ENCODE measurements around the gene OVAAL. TPM values are rescaled to one million over a fixed set of nuclear protein-coding genes. Genes with fewer than 3 reads are reported as not detected.

OVAAL gene
- total and polyA plus RNA-seq, 8 donors, result not detected

GRCh38 chr1:180536821-180537372, 21.9 kb upstream of the OVAAL start:
- H3K27me3 ChIP-seq, result peaks cover 0 to 8% (median 0%) of the 10 kb centered on the region in 3 donors
- DNase-seq, result no peak
- no peaks in the 10 kb centered on the region for H3K9me3 ChIP-seq
- H3K27ac ChIP-seq, result no peak overlapping the region
- intact Hi-C loops (cut with DNase I; ENCODE audit: low total_unique reads), result no loop called here
- no peaks in the 10 kb centered on the region for H3K36me3 ChIP-seq
- no peak for TF ChIP-seq POLR2AphosphoS5 (IDR thresholded peaks at IDR 0.05)
- no peak for TF ChIP-seq CTCF (IDR thresholded peaks at IDR 0.05)
- H3K4me1 ChIP-seq, result peaks cover 0 to 6% (median 0%) of the 10 kb centered on the region in 4 donors
- WGBS, 5 donors, result 79 to 90% (median 88%) methylated on average over 7 of the region's 7 CpGs
- H3K4me3 ChIP-seq, result no peak overlapping the region

- Histone ChIP-seq H3K4me3 (no peak overlapping the region), H3K4me1 (peaks cover 0 to 13% (median 0%) of the 10 kb centered on the region in 4 donors), H3K36me3 (no peaks in the 10 kb centered on the region), H3K27me3 (peaks cover 0 to 8% (median 0%) of the 10 kb centered on the region in 3 donors), H3K27ac (no peak overlapping the region), H3K9me3 (no peaks in the 10 kb centered on the region)
- intact Hi-C loops (cut with DNase I; ENCODE audit: low total_unique reads), result no loop called here
- DNase-seq, result no peak
- 87 to 93% (median 91%) methylated on average over 7 of the region's 7 CpGs for whole genome bisulfite sequencing, 5 donors
- TF ChIP-seq POLR2AphosphoS5 (IDR thresholded peaks at IDR 0.05) (no peak), EP300 (IDR thresholded peaks at IDR 0.05) (no peak), CTCF (IDR thresholded peaks at IDR 0.05) (no peak), POLR2A (IDR thresholded peaks at IDR 0.05) (no peak)
Measured at GRCh38 chr1:180539136-180539535, 19.6 kb upstream of the OVAAL start.

- TF ChIP-seq POLR2A (IDR thresholded peaks at IDR 0.05) (no peak), CTCF (IDR thresholded peaks at IDR 0.05) (no peak), POLR2AphosphoS5 (IDR thresholded peaks at IDR 0.05) (no peak), EP300 (IDR thresholded peaks at IDR 0.05) (no peak)
- H3K36me3 ChIP-seq, result no peaks in the 10 kb centered on the region
- H3K27me3 ChIP-seq, result peaks cover 0 to 8% (median 0%) of the 10 kb centered on the region in 3 donors
- 75 to 82% (median 77%) methylated on average over 14 of the region's 14 CpGs for WGBS, 5 donors
- no peak overlapping the region for H3K27ac ChIP-seq
- H3K4me3 ChIP-seq, result no peak overlapping the region
- H3K9me3 ChIP-seq, result no peaks in the 10 kb centered on the region
- no peak for DNase-seq
- intact Hi-C loops (cut with DNase I; ENCODE audit: low total_unique reads), result no loop called here
- H3K4me1 ChIP-seq, result peaks cover 0 to 13% (median 0%) of the 10 kb centered on the region in 4 donors
Measured at GRCh38 chr1:180540697-180541594, 17.8 kb upstream of the OVAAL start.

GRCh38 chr1:180542113-180542837, 16.5 kb upstream of the OVAAL start:
- Histone ChIP-seq H3K27me3 (no peaks in the 10 kb centered on the region), H3K4me3 (no peak overlapping the region), H3K9me3 (no peaks in the 10 kb centered on the region), H3K36me3 (no peaks in the 10 kb centered on the region), H3K4me1 (peaks cover 0 to 13% (median 0%) of the 10 kb centered on the region in 4 donors), H3K27ac (no peak overlapping the region)
- no peak for TF ChIP-seq EP300 (IDR thresholded peaks at IDR 0.05)
- TF ChIP-seq POLR2AphosphoS5 (IDR thresholded peaks at IDR 0.05), result no peak
- TF ChIP-seq POLR2A (IDR thresholded peaks at IDR 0.05), result no peak
- TF ChIP-seq CTCF (IDR thresholded peaks at IDR 0.05), result no peak
- WGBS, 5 donors, result 50 to 65% (median 58%) methylated on average over 9 of the region's 9 CpGs
- intact Hi-C loops (cut with DNase I; ENCODE audit: low total_unique reads), result no loop called here
- DNase-seq, result no peak
